ENCODE data around the gene IRGQ.

DNA sequence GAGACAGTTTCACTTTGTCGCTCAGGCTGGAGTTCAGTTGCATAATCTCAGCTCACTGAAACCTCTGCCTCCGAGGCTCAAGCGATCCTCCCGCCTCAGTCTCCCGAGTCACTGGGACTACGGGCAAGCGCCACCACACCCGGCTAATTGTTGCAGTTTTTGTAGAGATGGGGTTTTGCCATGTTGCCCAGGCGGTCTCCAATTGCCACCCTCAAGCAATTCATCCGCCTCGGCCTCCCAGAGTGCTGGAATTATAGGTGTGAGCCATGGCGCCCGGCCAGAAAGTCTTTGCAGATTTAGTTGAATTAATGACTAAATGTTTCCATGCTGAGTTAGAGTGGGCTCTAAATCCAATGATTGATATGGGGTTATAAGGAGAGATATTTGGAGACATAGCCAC is 48.2 kb upstream of the IRGQ start:
- no peak for TF ChIP-seq POLR2A (IDR thresholded peaks at IDR 0.05; ENCODE audit: low read length)
- TF ChIP-seq GATA1 (IDR thresholded peaks at IDR 0.05; ENCODE audit: low read depth, low read length), result no peak

Data from erythroblast (primary cell).